ENCODE results near the gene PAX6. TPM values are rescaled to one million over a fixed set of nuclear protein-coding genes. Genes with fewer than 3 reads are reported as not detected.
"Not testable (repeated sequence)": the region's sequence is repeated elsewhere in the genome, so short reads cannot be mapped to it uniquely, and the experiment has no call there.

Gene PAX6
- total RNA-seq, 2 experiments from 2014 or later = not detected

- H3K27me3 Mint-ChIP-seq = no peaks in the 10 kb centered on the region
- peaks cover 8% of the 10 kb centered on the region for H3K9me3 Mint-ChIP-seq
- no peak overlapping the region for H3K27ac Mint-ChIP-seq
- H3K36me3 Mint-ChIP-seq = peaks cover 11% of the 10 kb centered on the region
- DNase-seq = no peak
- H3K4me3 Mint-ChIP-seq = no peak overlapping the region
- no peaks in the 10 kb centered on the region for H3K4me1 Mint-ChIP-seq
These were observed 63.5 kb downstream of the PAX6 start for GRCh38 chr11:31747581-31747980.

- H3K4me3 Mint-ChIP-seq, H3K27me3 Mint-ChIP-seq, DNase-seq, H3K27ac Mint-ChIP-seq, H3K4me1 Mint-ChIP-seq: not testable (repeated sequence)
- Mint-ChIP-seq H3K36me3 (peaks cover 17% of the 10 kb centered on the region), H3K9me3 (peaks cover 18% of the 10 kb centered on the region)
These were observed 70.3 kb downstream of the PAX6 start for GRCh38 chr11:31740731-31741368.

- H3K27me3 Mint-ChIP-seq = no peaks in the 10 kb centered on the region
- H3K27ac Mint-ChIP-seq = no peak overlapping the region
- no peak for DNase-seq
- no peak overlapping the region for H3K4me3 Mint-ChIP-seq
- peaks cover 18% of the 10 kb centered on the region for H3K9me3 Mint-ChIP-seq
- H3K36me3 Mint-ChIP-seq = peaks cover 17% of the 10 kb centered on the region
- H3K4me1 Mint-ChIP-seq = no peaks in the 10 kb centered on the region
These were observed 71.0 kb downstream of the PAX6 start for GRCh38 chr11:31740131-31740530.

All from activated naive CD8-positive, alpha-beta T cell treated with anti-CD3 and anti-CD28 coated beads for 36 hours (primary cell).